T-cell (primary cell): Measurements from ENCODE around the gene TMEM44. TPM values are rescaled to one million over a fixed set of nuclear protein-coding genes. Genes with fewer than 3 reads are reported as not detected.

Experiments
- ATAC-seq, 4 experiments: fragments of 200-7000 bp in 3 of 4; fragments of 150-1000 bp in 1 of 4; cut with Tn5 transposase; replicated peaks in 1 of 4; 1 replicate in 3 of 4; 2 replicates in 1 of 4; pipeline ENCODE4 v1.10.0; 2021; ENCODE audit warnings: moderate library complexity in 3 of 4, mild to moderate bottlenecking in 2 of 4, moderate number of reproducible peaks in 1 of 4
- CTCF ChIA-PET, 2 donors: fragments of 300-600 bp; sonication (Branson Sonifier 250); formaldehyde crosslinking; loops; one replicate each; lab custom pipeline; 2022; ENCODE audit warnings: antibody characterized with exemption in 2 of 2; lab: Charles Lee
- POLR2A ChIA-PET, 2 donors: fragments of 300-600 bp; sonication (Branson Sonifier 250); formaldehyde crosslinking; loops; one replicate each; lab custom pipeline; 2022; ENCODE audit warnings: antibody characterized with exemption in 2 of 2; lab: Charles Lee
- DNase-seq, 35 experiments: peaks; one replicate each; pipeline versions ENCODE4 v3.0.0 to v3.0.0-alpha.2; 2013 to 2023
- H3K27ac ChIP-seq: one replicate; pipeline ENCODE4 v1.5.1; 2013; ENCODE audit warnings: low read length
- H3K27me3 ChIP-seq, 2 experiments: replicated peaks in 1 of 2; 1 replicate in 1 of 2; 2 replicates in 1 of 2; pipeline versions ENCODE4 v1.6.1 to v1.7.0; 2013; ENCODE audit warnings: low read length in 1 of 2, mixed read lengths in 1 of 2; ENCODE audit not compliant: control insufficient read depth in 2 of 2, insufficient read depth in 2 of 2; ENCODE audit errors: extremely low read depth in 1 of 2
- H3K36me3 ChIP-seq, 2 donors: 1 replicate in 1 of 2; 2 replicates in 1 of 2; pipeline versions ENCODE4 v1.6.1 to v1.7.0; 2013; ENCODE audit warnings: low read length in 1 of 2; ENCODE audit not compliant: control insufficient read depth in 2 of 2, insufficient read depth in 1 of 2; ENCODE audit errors: extremely low read depth in 1 of 2
- H3K4me1 ChIP-seq, 2 experiments: 1 replicate in 1 of 2; 2 replicates in 1 of 2; pipeline versions ENCODE4 v1.6.1 to v1.7.0; 2013; ENCODE audit warnings: low read length in 2 of 2, mixed read lengths in 1 of 2; ENCODE audit not compliant: insufficient read depth in 2 of 2, control insufficient read depth in 1 of 2; ENCODE audit errors: extremely low read depth in 1 of 2
- H3K4me3 ChIP-seq, 2 donors: 1 replicate in 1 of 2; 2 replicates in 1 of 2; pipeline versions ENCODE4 v1.5.1 to v1.7.0; 2013; ENCODE audit warnings: mild to moderate bottlenecking in 2 of 2, low read length in 1 of 2, moderate library complexity in 1 of 2; ENCODE audit not compliant: control insufficient read depth in 1 of 2; ENCODE audit errors: extremely low read depth in 1 of 2
- H3K9me3 ChIP-seq: 2 replicates; pipeline ENCODE4 v1.7.0; 2013
- H3K27ac Mint-ChIP-seq, 2 donors: one replicate each; pipeline ENCODE4 v1.8.0; 2020 to 2021; ENCODE audit warnings: mild to moderate bottlenecking in 2 of 2, mixed read lengths in 2 of 2
- H3K27me3 Mint-ChIP-seq, 2 donors: one replicate each; pipeline ENCODE4 v1.8.0; 2021 to 2022; ENCODE audit warnings: mixed read lengths in 2 of 2
- H3K36me3 Mint-ChIP-seq: one replicate; pipeline ENCODE4 v1.8.0; 2021; ENCODE audit warnings: mixed read lengths
- H3K4me1 Mint-ChIP-seq, 3 donors: one replicate each; pipeline ENCODE4 v1.8.0; 2020 to 2022; ENCODE audit warnings: mixed read lengths in 3 of 3, mild to moderate bottlenecking in 1 of 3
- H3K4me3 Mint-ChIP-seq, 3 donors: one replicate each; pipeline ENCODE4 v1.8.0; 2020 to 2022; ENCODE audit warnings: mild to moderate bottlenecking in 3 of 3, mixed read lengths in 3 of 3, moderate library complexity in 3 of 3
- H3K9me3 Mint-ChIP-seq, 3 donors: one replicate each; pipeline ENCODE4 v1.8.0; 2020 to 2022; ENCODE audit warnings: mixed read lengths in 3 of 3
- WGBS: methylation state at CpG from one replicate; pipeline ENCODE4 v1.1.5; 2013; ENCODE audit warnings: missing lambda C conversion rate; ENCODE audit not compliant: insufficient coverage; 5-methylcytosine and 5-hydroxymethylcytosine counted together
- total RNA-seq, 35 experiments: library from RNA in 6 of 35; stranded (reverse) in 6 of 35; fragments of 120-200 nt in 1 of 35; gene quantifications; one replicate each; pipeline versions ENCODE4 v1.2.1 to v1.2.4 and lab custom pipeline; 2013 to 2026

Gene TMEM44
- total RNA-seq, 5 donors from 2014 or later (not counting 1 experiment from before 2014, with no cell fraction given), result 1.6 to 3.3 (median 2.3) TPM

GRCh38 chr3:194555175-194556062 lies 77.8 kb downstream of the TMEM44 start:
- ATAC-seq, result no peak
- H3K27me3 Mint-ChIP-seq, result no peaks in the 10 kb centered on the region
- no peaks in the 10 kb centered on the region for H3K9me3 Mint-ChIP-seq
- Histone ChIP-seq H3K9me3 (no peaks in the 10 kb centered on the region), H3K27me3 (peaks cover 0 to 5% of the 10 kb centered on the region in 2 experiments), H3K4me3 (no peak overlapping the region), H3K27ac (no peak overlapping the region), H3K4me1 (peaks cover 0 to 6% of the 10 kb centered on the region in 2 experiments), H3K36me3 (no peaks in the 10 kb centered on the region)
- H3K36me3 Mint-ChIP-seq, result no peaks in the 10 kb centered on the region
- 87% methylated on average over 9 of the region's 15 CpGs for WGBS
- ChIA-PET CTCF (interaction anchor here (0.9 to 1.1 kb wide), 2 partner anchors 12 to 83 kb away, joined by 3 read pairs; no protein-coding TSS in a partner anchor), POLR2A (interaction anchor here in 1 of 2 donors (1.0 kb wide), 1 partner anchor 52 kb away, joined by 3 read pairs; no protein-coding TSS in a partner anchor)
- no peak overlapping the region for H3K4me3 Mint-ChIP-seq
- no peak for DNase-seq
- peaks cover 4 to 8% (median 7%) of the 10 kb centered on the region in 3 donors for H3K4me1 Mint-ChIP-seq
- peak overlapping the region in 1 of 2 donors; percentile 44 for H3K27ac Mint-ChIP-seq

GRCh38 chr3:194554473-194555123 lies 78.6 kb downstream of the TMEM44 start:
- no peak overlapping the region for H3K27ac Mint-ChIP-seq

GRCh38 chr3:194552327-194552949 lies 80.8 kb downstream of the TMEM44 start:
- POLR2A ChIA-PET, result no interaction called here

More at GRCh38 chr3:194554473-194555123, 78.6 kb downstream of the TMEM44 start:
- H3K4me1 ChIP-seq, result peaks cover 0 to 6% of the 10 kb centered on the region in 2 experiments
- H3K36me3 ChIP-seq, result no peaks in the 10 kb centered on the region
- 100% methylated on average over 1 of the region's 10 CpGs for WGBS
- H3K36me3 Mint-ChIP-seq, result no peaks in the 10 kb centered on the region
- H3K4me1 Mint-ChIP-seq, result peaks cover 4 to 8% (median 7%) of the 10 kb centered on the region in 3 donors
- H3K4me3 Mint-ChIP-seq, result no peak overlapping the region
- no peaks in the 10 kb centered on the region for H3K9me3 Mint-ChIP-seq
- no peaks in the 10 kb centered on the region for H3K27me3 ChIP-seq
- ChIA-PET CTCF (interaction anchor here in 1 of 2 donors (0.6 to 1.1 kb wide), 2 partner anchors 13 to 80 kb away, joined by 3 read pairs; no protein-coding TSS in a partner anchor), POLR2A (no interaction called here)
- no peak for ATAC-seq
- H3K27ac ChIP-seq, result no peak overlapping the region
- H3K4me3 ChIP-seq, result no peak overlapping the region
- no peaks in the 10 kb centered on the region for H3K27me3 Mint-ChIP-seq
- H3K9me3 ChIP-seq, result no peaks in the 10 kb centered on the region
- DNase-seq, result no peak

GRCh38 chr3:194549853-194550252 lies 83.4 kb downstream of the TMEM44 start:
- Histone ChIP-seq H3K27ac (no peak overlapping the region), H3K27me3 (no peaks in the 10 kb centered on the region), H3K4me3 (no peak overlapping the region), H3K4me1 (no peaks in the 10 kb centered on the region), H3K9me3 (no peaks in the 10 kb centered on the region), H3K36me3 (no peaks in the 10 kb centered on the region)
- Mint-ChIP-seq H3K9me3 (peaks cover 0 to 5% (median 1%) of the 10 kb centered on the region in 3 donors), H3K27me3 (no peaks in the 10 kb centered on the region), H3K36me3 (no peaks in the 10 kb centered on the region), H3K4me1 (peaks cover 0 to 5% (median 0%) of the 10 kb centered on the region in 3 donors), H3K27ac (no peak overlapping the region), H3K4me3 (no peak overlapping the region)
- ChIA-PET POLR2A (no interaction called here), CTCF (no interaction called here)
- DNase-seq, result no peak
- no peak for ATAC-seq
- WGBS, result 93% methylated on average over 6 of the region's 9 CpGs

More at GRCh38 chr3:194552327-194552949, 80.8 kb downstream of the TMEM44 start:
- Histone ChIP-seq H3K4me3 (no peak overlapping the region), H3K9me3 (no peaks in the 10 kb centered on the region), H3K4me1 (peaks cover 0 to 6% of the 10 kb centered on the region in 2 experiments), H3K36me3 (no peaks in the 10 kb centered on the region), H3K27ac (no peak overlapping the region), H3K27me3 (no peaks in the 10 kb centered on the region)
- ATAC-seq, result no peak
- no peaks in the 10 kb centered on the region for H3K9me3 Mint-ChIP-seq
- CTCF ChIA-PET, result no interaction called here
- DNase-seq, result no peak
- H3K4me1 Mint-ChIP-seq, result peaks cover 4 to 12% (median 8%) of the 10 kb centered on the region in 3 donors
- no peaks in the 10 kb centered on the region for H3K36me3 Mint-ChIP-seq
- H3K27me3 Mint-ChIP-seq, result no peaks in the 10 kb centered on the region
- WGBS, result 90% methylated on average over 8 of the region's 8 CpGs
- H3K4me3 Mint-ChIP-seq, result no peak overlapping the region
- H3K27ac Mint-ChIP-seq, result no peak overlapping the region

GRCh38 chr3:194548346-194549321 lies 84.6 kb downstream of the TMEM44 start:
- H3K27ac ChIP-seq, result no peak overlapping the region
- 91% methylated on average over 11 of the region's 16 CpGs for WGBS
- no peaks in the 10 kb centered on the region for H3K4me1 ChIP-seq

More at GRCh38 chr3:194548346-194549321, 84.6 kb downstream of the TMEM44 start:
- Histone ChIP-seq H3K27me3 (no peaks in the 10 kb centered on the region), H3K36me3 (no peaks in the 10 kb centered on the region), H3K4me3 (no peak overlapping the region), H3K9me3 (no peaks in the 10 kb centered on the region)
- DNase-seq (no peak), ATAC-seq (no peak)
- Mint-ChIP-seq H3K27me3 (no peaks in the 10 kb centered on the region), H3K4me3 (no peak overlapping the region), H3K4me1 (peaks cover 0 to 5% (median 0%) of the 10 kb centered on the region in 3 donors), H3K36me3 (no peaks in the 10 kb centered on the region), H3K9me3 (peaks cover 0 to 5% (median 1%) of the 10 kb centered on the region in 3 donors), H3K27ac (peak overlapping the region; percentile 2 to 37)
- ChIA-PET POLR2A (no interaction called here), CTCF (interaction anchor here in 1 of 2 donors (0.6 kb wide), 1 partner anchor 90 kb away, joined by 3 read pairs; no protein-coding TSS in a partner anchor)
